Thyroid gland (tissue), 4 donors: ENCODE data around the gene OR8K1.

Source experiments
- CTCF ChIP-seq, 6 experiments: fragments of 200-600 bp in 3 of 6; fragments of 450-650 bp in 3 of 6; sonication (generic) in 3 of 6; IDR thresholded peaks; one replicate each; pipeline ENCODE4 v1.5.1; 2016 to 2019; ENCODE audit warnings: antibody characterized with exemption in 6 of 6, mild to moderate bottlenecking in 2 of 6, inconsistent platforms in 1 of 6, moderate library complexity in 1 of 6
- POLR2A ChIP-seq, 2 donors: fragments of 450-650 bp; IDR thresholded peaks; one replicate each; pipeline ENCODE4 v1.6.1; 2017; ENCODE audit warnings: antibody characterized with exemption in 2 of 2, mild to moderate bottlenecking in 2 of 2, moderate library complexity in 1 of 2

- no peak for TF ChIP-seq CTCF (IDR thresholded peaks at IDR 0.05)
- no peak for TF ChIP-seq POLR2A (IDR thresholded peaks at IDR 0.05)
Observed at GRCh38 chr11:56296898-56297297, 48.9 kb upstream of the OR8K1 start.
